HepG2 (cell line): ENCODE measurements around the gene GATB. TPM values are rescaled to one million over a fixed set of nuclear protein-coding genes. Genes with fewer than 3 reads are reported as not detected.

Source experiments
- ATAC-seq: fragments of 200-7000 bp; cut with Tn5 transposase; 3 replicates; pipeline ENCODE4 v1.9.1; 2020; ENCODE audit warnings: mild to moderate bottlenecking, moderate library complexity
- BruUV-seq: library from RNA; stranded (reverse); fragments of 400-500 nt; replicated peaks from 2 replicates; lab custom pipeline; 2021; lab: Mats Ljungman, UMichigan
- CTCF ChIA-PET: fragments of 300-600 bp; formaldehyde crosslinking; extraction: SDS; loops from one replicate; lab custom pipeline; 2021; ENCODE audit warnings: low total read pairs, inconsistent platforms, low intra/inter-chr PET ratio; lab: Yijun Ruan, JAX
- POLR2A ChIA-PET: fragments of 350-600 bp; sonication (Branson Sonifier 250); formaldehyde crosslinking; loops from one replicate; lab custom pipeline; 2020; ENCODE audit warnings: antibody characterized with exemption, inconsistent platforms; lab: Yijun Ruan, JAX
- DNase-seq: peaks from one replicate; pipeline ENCODE4 v3.0.0-alpha.2; 2015; ENCODE audit warnings: low spot score
- FAIRE-seq: peaks from 3 replicates; lab custom pipeline; 2011; peaks lifted over from hg19 to GRCh38; lab: Jason Lieb, UNC
- H2AFZ ChIP-seq: one replicate; pipeline ENCODE4 v1.6.1; 2011; ENCODE audit warnings: low read length, inconsistent platforms
- H3K27ac ChIP-seq: fragments of 300-600 bp; 3 replicates; pipeline ENCODE4 v1.8.0; 2011; ENCODE audit warnings: mixed run types, mild to moderate bottlenecking, mixed read lengths, low read length, inconsistent platforms; ENCODE audit not compliant: insufficient read depth; ENCODE audit errors: extremely low read length
- H3K27me3 ChIP-seq, 2 experiments: fragments of 200-600 bp in 1 of 2; 2 replicates in 1 of 2; 3 replicates in 1 of 2; pipeline versions ENCODE4 v1.6.0 to v1.8.0; 2011; ENCODE audit warnings: low read length in 2 of 2, mild to moderate bottlenecking in 2 of 2, moderate library complexity in 2 of 2, inconsistent platforms in 1 of 2; ENCODE audit not compliant: insufficient read depth in 2 of 2, control insufficient read depth in 1 of 2
- H3K36me3 ChIP-seq, 2 experiments: fragments of 200-600 bp in 1 of 2; replicated peaks in 1 of 2; 2 replicates in 1 of 2; 3 replicates in 1 of 2; pipeline versions ENCODE4 v1.5.1 to v1.8.0; 2011; ENCODE audit warnings: low read length in 2 of 2, inconsistent platforms in 1 of 2; ENCODE audit not compliant: insufficient read depth in 2 of 2, control insufficient read depth in 1 of 2
- H3K4me1 ChIP-seq: 2 replicates; pipeline ENCODE4 v1.5.1; 2012; ENCODE audit warnings: low read length, inconsistent platforms; ENCODE audit not compliant: insufficient read depth
- H3K4me2 ChIP-seq: 2 replicates; pipeline ENCODE4 v1.6.0; 2011; ENCODE audit warnings: low read depth, low read length, inconsistent platforms
- H3K4me3 ChIP-seq, 3 experiments: fragments of 200-600 bp in 1 of 3; sonication (generic), shearing (Covaris generic) in 1 of 3; replicated peaks in 1 of 3; 2 replicates each; pipeline ENCODE4 v1.5.1; 2011 to 2016; ENCODE audit warnings: low read length in 3 of 3, inconsistent platforms in 2 of 3, low read depth in 2 of 3, mild to moderate bottlenecking in 2 of 3, control low read depth in 1 of 3, mixed read lengths in 1 of 3; ENCODE audit not compliant: insufficient read depth in 1 of 3
- H3K79me2 ChIP-seq: one replicate; pipeline ENCODE4 v1.6.1; 2011; ENCODE audit warnings: low read length, inconsistent platforms; ENCODE audit not compliant: insufficient read depth
- H3K9ac ChIP-seq: 2 replicates; pipeline ENCODE4 v1.6.0; 2011; ENCODE audit warnings: mild to moderate bottlenecking, low read depth, low read length, inconsistent platforms; ENCODE audit not compliant: insufficient read depth
- H3K9me3 ChIP-seq: 2 replicates; pipeline ENCODE4 v1.5.1; 2012; ENCODE audit warnings: mild to moderate bottlenecking, low read length
- H4K20me1 ChIP-seq: 2 replicates; pipeline ENCODE4 v1.6.0; 2011; ENCODE audit warnings: inconsistent platforms, mild to moderate bottlenecking, low read length, moderate library complexity; ENCODE audit not compliant: insufficient read depth
- ARID2 ChIP-seq: sonication (generic); formaldehyde crosslinking; IDR thresholded peaks from 2 replicates; pipeline ENCODE4 v1.8.1; 2022; ENCODE audit warnings: mild to moderate bottlenecking, missing genetic modification reagents, borderline replicate concordance
- ELF3 ChIP-seq: IDR thresholded peaks from 2 replicates; pipeline ENCODE4 v1.6.1; 2016; ENCODE audit warnings: missing genetic modification reagents, missing compliant biosample characterization
- FOSL2 ChIP-seq: sonication (generic); formaldehyde crosslinking; IDR thresholded peaks from 2 replicates; pipeline ENCODE4 v1.4.0; 2020; ENCODE audit warnings: missing genetic modification reagents
- JUND ChIP-seq: sonication (generic); formaldehyde crosslinking; IDR thresholded peaks from 2 replicates; pipeline ENCODE4 v1.8.0; 2022; ENCODE audit warnings: mild to moderate bottlenecking, missing genetic modification reagents
- KMT2B ChIP-seq: IDR thresholded peaks from 2 replicates; pipeline ENCODE4 v1.6.1; 2016; ENCODE audit warnings: missing genetic modification reagents, missing compliant biosample characterization
- SAFB2 ChIP-seq: sonication (generic); formaldehyde crosslinking; IDR thresholded peaks from 2 replicates; pipeline ENCODE4 v1.5.1; 2020; ENCODE audit warnings: missing genetic modification reagents, low read depth, mild to moderate bottlenecking, borderline replicate concordance
- STAG1 ChIP-seq: sonication (generic); formaldehyde crosslinking; IDR thresholded peaks from 2 replicates; pipeline ENCODE4 v1.4.0; 2020; ENCODE audit warnings: missing genetic modification reagents
- TCF12 ChIP-seq, 2 experiments: fragments of 450-650 bp in 1 of 2; sonication (generic) in 1 of 2; formaldehyde crosslinking in 1 of 2; IDR thresholded peaks; 2 replicates each; pipeline versions ENCODE4 v1.6.1 to v1.8.0; 2017 to 2022; ENCODE audit warnings: antibody characterized with exemption in 1 of 2, mild to moderate bottlenecking in 1 of 2, missing genetic modification reagents in 1 of 2, moderate library complexity in 1 of 2
- ZNF354B ChIP-seq: sonication (generic); formaldehyde crosslinking; IDR thresholded peaks from 2 replicates; pipeline ENCODE4 v1.8.0; 2022; ENCODE audit warnings: mild to moderate bottlenecking, missing genetic modification reagents
- WGBS: methylation state at CpG from one replicate; pipeline ENCODE4 v1.1.6; 2017; ENCODE audit warnings: low lambda C conversion rate; 5-methylcytosine and 5-hydroxymethylcytosine counted together
- in situ Hi-C: cut with HindIII; loops from 2 replicates; pipeline ENCODE4 v1.10.0; 2017; ENCODE audit warnings: low pct_unique_long_range_greater_than_20kb; ENCODE audit not compliant: extremely low pct_ligation_motif_present
- intact Hi-C: fragments of 100-400 bp; cut with micrococcal nuclease; formaldehyde crosslinking; loops from one replicate; pipeline ENCODE4 v1.10.0; 2022; ENCODE audit not compliant: unreplicated experiment
- polyA plus RNA-seq, 8 experiments: library from polyadenylated mRNA; depleted of rRNA in 3 of 8; stranded (reverse) in 7 of 8; unstranded in 1 of 8; fragments of >200 nt; fragmentation: Illumina TruSeq in 4 of 8; extraction: Trizol in 4 of 8; gene quantifications; 2 replicates each; pipeline versions ENCODE4 v1.2.1 to v1.2.3, GENCODE V29; 2011 to 2016; ENCODE audit warnings: low read depth in 4 of 8, missing spikeins in 1 of 8, mixed read lengths in 1 of 8; ENCODE audit not compliant: insufficient read depth in 1 of 8
- total RNA-seq, 5 experiments: library from RNA; depleted of rRNA; stranded (reverse); fragments of >200 nt; fragmentation: Illumina TruSeq; extraction: Trizol; gene quantifications; 2 replicates each; pipeline ENCODE4 v1.2.3, GENCODE V29; 2016; ENCODE audit warnings: low read depth in 1 of 5
- TF ChIP-seq, protein P1 (sequence below): sonication (generic); formaldehyde crosslinking; IDR thresholded peaks from 2 replicates; pipeline ENCODE4 v1.5.0; 2020; ENCODE audit warnings: mild to moderate bottlenecking, missing genetic modification reagents, moderate library complexity

GATB gene
- total and polyA plus RNA-seq, 2 of the 13 experiments (the other 11 are each of a cell fraction or from before 2014, with no cell fraction given), result 32.3 to 32.4 TPM

DNA sequence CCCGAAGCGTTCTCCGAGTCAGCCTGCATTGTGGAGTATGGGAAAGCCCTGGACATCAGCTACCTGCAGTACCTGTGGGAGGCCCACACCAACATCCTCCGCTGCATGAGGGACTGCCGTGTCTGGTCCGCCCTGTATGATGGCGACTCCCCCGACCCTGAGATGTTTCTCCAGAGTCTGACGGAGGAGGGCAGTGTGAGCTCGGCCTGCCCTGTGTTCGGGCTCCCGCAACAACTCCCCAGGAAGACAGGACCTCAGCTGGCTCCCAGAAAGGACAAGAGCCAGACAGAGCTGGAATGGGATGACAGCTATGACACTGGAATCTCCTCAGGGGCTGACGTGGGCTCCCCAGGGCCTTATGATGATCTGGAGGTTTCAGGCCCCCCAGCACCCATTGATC is 111.3 kb downstream of the GATB start:
- intact Hi-C loops, result no loop called here
- in situ Hi-C loops, result no loop called here
- BruUV-seq, result no TSS peak
- Histone ChIP-seq H3K9ac (no peak overlapping the region), H2AFZ (no peak overlapping the region), H3K4me2 (no peak overlapping the region), H4K20me1 (no peaks in the 10 kb centered on the region), H3K4me3 (no peak overlapping the region), H3K27me3 (no peaks in the 10 kb centered on the region; a peak in 1 of 5 replicates), H3K79me2 (no peaks in the 10 kb centered on the region), H3K4me1 (no peaks in the 10 kb centered on the region), H3K36me3 (peaks cover 0 to 6% of the 10 kb centered on the region in 2 experiments; a peak in 2 of 5 replicates), H3K9me3 (no peaks in the 10 kb centered on the region), H3K27ac (no peak overlapping the region)
- DNase-seq (no peak), ATAC-seq (no peak), FAIRE-seq (no peak)
- WGBS, result 87% methylated on average over 5 of the region's 13 CpGs
- TF ChIP-seq FOSL2 (CRISPR knock-in tag) (no peak), STAG1 (CRISPR knock-in tag) (0 out of 2 replicates have a peak, but pooled peaks have one; percentile 4), ELF3 (CRISPR knock-in tag) (no peak), TCF12 (IDR thresholded peaks at IDR 0.05) (no peak), TCF12 (CRISPR knock-in tag; IDR thresholded peaks at IDR 0.05) (no peak), ARID2 (CRISPR knock-in tag) (no peak), JUND (CRISPR knock-in tag) (no peak), KMT2B (CRISPR knock-in tag) (no peak), SAFB2 (no peak), ZNF354B (no peak)
- TF ChIP-seq, protein P1, sequence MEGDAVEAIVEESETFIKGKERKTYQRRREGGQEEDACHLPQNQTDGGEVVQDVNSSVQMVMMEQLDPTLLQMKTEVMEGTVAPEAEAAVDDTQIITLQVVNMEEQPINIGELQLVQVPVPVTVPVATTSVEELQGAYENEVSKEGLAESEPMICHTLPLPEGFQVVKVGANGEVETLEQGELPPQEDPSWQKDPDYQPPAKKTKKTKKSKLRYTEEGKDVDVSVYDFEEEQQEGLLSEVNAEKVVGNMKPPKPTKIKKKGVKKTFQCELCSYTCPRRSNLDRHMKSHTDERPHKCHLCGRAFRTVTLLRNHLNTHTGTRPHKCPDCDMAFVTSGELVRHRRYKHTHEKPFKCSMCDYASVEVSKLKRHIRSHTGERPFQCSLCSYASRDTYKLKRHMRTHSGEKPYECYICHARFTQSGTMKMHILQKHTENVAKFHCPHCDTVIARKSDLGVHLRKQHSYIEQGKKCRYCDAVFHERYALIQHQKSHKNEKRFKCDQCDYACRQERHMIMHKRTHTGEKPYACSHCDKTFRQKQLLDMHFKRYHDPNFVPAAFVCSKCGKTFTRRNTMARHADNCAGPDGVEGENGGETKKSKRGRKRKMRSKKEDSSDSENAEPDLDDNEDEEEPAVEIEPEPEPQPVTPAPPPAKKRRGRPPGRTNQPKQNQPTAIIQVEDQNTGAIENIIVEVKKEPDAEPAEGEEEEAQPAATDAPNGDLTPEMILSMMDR (CRISPR knock-in tag), result peak; percentile 12; the same call in 1 of the 2 replicates
- ChIA-PET POLR2A (no interaction called here), CTCF (no interaction called here)
